Jurkat, Clone E6-1 (cell line): ENCODE results near the gene ANKRD44.
"Not testable (repeated sequence)": the region's sequence is repeated elsewhere in the genome, so short reads cannot be mapped to it uniquely, and the experiment has no call there.

Experiments
- DNase-seq: peaks from one replicate; pipeline ENCODE4 v3.0.0-alpha.2; 2011; ENCODE audit warnings: low read depth, low spot score
- H3K4me3 ChIP-seq: 2 replicates; pipeline ENCODE4 v1.5.1; 2011; ENCODE audit warnings: mild to moderate bottlenecking, low read length, control low read depth, moderate library complexity

ANKRD44 gene

DNA sequence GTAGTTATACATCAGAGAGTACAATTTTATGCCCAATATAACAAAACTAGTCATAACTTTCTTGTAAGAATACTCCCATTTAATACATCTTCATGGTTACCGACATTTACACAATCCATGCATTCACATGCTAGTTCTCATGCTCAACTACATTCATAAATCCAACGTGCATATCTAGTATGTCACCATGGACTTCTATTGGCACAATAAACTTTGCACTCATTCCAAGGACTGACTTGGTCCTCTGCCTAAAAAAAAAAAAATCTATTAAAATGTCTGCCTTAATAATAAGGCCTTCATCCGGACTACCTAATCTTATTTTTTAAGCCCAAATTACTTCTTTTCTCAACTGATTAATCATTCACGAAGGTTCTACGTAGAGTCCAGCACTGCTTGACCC, 276.3 kb downstream of the ANKRD44 start:
- no peak overlapping the region for H3K4me3 ChIP-seq
- DNase-seq: no peak

DNA sequence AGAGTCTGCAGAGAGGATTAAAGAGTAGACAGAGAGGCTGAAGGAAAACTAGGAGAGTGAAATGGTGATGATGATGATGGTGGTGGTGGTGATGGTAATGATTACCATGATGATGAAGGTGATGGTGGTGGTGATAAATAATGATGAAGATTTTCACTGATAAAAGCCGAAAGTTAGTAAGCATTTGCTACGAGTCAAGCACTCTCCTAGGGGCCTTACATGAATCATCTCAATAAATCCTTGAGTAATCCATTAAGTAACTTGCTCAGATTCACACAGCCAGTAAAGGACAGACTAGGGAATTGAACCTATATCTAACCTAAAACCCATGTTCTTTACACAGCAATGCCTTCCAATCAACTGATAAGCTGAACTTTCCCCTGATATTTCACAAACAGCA, 277.4 kb downstream of the ANKRD44 start:
- no peak for DNase-seq

GRCh38 chr2:197031803-197032202, 278.8 kb downstream of the ANKRD44 start:
- DNase-seq: peak; percentile 57
- H3K4me3 ChIP-seq: no peak overlapping the region

More for the DNA sequence above, 277.4 kb downstream of the ANKRD44 start:
- no peak overlapping the region for H3K4me3 ChIP-seq

GRCh38 chr2:197030090-197030489, 280.5 kb downstream of the ANKRD44 start:
- no peak overlapping the region for H3K4me3 ChIP-seq
- DNase-seq: no peak

DNA sequence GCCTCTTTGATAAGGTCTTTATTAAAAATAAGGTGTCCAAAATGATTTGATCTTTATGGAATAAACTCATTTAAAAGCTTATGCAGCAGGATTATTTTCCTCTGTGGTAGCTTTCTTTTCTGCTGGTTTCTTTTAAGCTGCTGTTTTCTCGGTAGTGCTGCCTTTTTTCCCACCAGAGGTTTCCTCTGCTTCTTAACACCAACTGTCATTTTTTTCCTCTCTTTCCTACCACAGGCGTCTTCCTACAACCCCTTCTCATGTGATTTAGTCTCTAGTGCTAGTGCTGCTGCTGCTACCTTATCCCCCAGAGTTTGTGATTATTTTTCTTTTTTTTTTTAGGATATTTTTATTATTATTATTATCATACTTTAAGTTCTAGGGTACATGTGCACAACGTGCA, 281.9 kb downstream of the ANKRD44 start:
- H3K4me3 ChIP-seq: peak overlapping the region; percentile 15; the same call in 1 of the 2 replicates
- peak; percentile 77 for DNase-seq

GRCh38 chr2:197028230-197028629, 282.4 kb downstream of the ANKRD44 start:
- no peak for DNase-seq
- no peak overlapping the region for H3K4me3 ChIP-seq

DNA sequence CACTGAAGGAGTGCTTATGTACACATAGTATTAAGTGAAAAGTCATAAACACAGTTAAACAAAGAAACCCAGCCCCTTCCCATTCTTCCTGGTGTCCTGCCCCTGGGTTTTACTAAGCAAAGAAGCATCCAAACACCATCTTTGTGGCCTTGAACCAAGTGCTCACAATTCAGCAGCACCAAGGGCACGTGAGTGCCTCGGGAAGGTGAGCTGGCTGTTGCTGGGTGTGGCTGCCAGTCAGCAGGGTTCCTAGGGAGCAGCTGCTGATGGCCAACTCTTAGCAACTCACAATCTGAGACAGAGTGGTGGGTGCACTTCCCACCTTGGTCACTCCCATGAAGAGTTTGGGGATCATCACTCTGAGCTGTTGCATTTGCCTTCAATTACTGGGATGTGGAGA, 286.4 kb downstream of the ANKRD44 start:
- no peak for DNase-seq
- no peak overlapping the region for H3K4me3 ChIP-seq

GRCh38 chr2:197020921-197021320, 289.7 kb downstream of the ANKRD44 start:
- DNase-seq, H3K4me3 ChIP-seq: not testable (repeated sequence)

DNA sequence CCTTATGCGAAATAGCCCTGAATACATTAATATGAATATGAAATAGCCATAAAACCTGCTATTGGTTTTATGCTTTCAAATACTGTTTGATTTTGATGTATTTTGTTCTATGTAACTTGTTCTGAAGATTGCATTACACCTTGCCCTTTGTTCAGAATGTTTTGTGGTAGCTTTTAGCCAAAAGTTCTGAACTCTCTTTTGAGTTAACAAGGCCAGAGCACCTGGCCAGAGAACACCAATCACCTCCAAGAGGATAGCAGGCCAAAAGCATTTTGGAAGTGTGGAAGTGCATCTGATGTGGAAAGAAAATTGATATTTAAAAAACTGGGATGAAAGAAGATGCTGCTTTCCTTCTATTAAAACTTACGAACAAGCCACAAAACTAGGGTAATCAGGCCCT, 297.5 kb downstream of the ANKRD44 start:
- no peak for DNase-seq
- no peak overlapping the region for H3K4me3 ChIP-seq

DNA sequence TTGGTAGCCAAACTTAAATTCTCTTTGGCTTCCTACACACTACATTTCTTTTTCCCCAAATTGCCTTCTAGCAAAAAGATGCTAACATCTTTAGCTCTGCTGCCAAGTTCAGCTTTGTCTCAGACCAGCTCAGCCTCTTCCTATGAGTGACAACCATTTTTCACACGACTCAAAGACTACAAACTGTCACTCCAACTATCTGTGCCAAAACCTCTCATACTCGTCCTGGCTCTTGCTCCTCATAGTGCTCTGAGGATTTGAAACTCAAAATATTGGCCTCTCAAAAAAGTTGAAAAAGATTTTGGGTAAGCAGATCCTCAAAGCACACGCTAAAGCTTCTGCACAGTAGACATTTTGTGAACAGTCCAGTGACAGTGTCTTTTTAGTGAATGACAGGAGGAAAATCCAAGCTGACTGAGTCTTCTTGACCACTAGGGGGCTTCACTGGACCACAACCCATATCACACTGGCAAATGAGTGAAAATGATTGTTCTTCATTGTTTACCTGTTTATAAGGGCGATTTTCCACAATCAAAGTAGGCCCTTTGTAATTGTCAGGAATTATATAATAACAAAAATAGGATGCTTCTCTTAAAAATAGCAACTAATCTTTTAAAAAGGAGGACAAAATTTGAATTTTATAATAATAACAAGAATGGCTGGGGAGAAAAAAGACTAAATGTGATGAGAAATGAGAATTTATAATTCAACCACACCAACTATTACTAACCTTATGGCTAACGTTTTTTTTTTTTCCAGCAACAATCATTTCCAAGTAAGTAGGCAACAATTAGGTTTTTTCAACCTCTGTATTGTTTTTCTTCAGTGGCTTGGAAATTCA, 298.6 kb downstream of the ANKRD44 start:
- DNase-seq: peak; percentile 70
- H3K4me3 ChIP-seq: no peak overlapping the region

GRCh38 chr2:197011021-197011417, 299.6 kb downstream of the ANKRD44 start:
- H3K4me3 ChIP-seq: no peak overlapping the region
- DNase-seq: no peak

- no peak overlapping the region for H3K4me3 ChIP-seq
- no peak for DNase-seq
Observed at GRCh38 chr2:197010200-197011020, 300.2 kb downstream of the ANKRD44 start.

DNA sequence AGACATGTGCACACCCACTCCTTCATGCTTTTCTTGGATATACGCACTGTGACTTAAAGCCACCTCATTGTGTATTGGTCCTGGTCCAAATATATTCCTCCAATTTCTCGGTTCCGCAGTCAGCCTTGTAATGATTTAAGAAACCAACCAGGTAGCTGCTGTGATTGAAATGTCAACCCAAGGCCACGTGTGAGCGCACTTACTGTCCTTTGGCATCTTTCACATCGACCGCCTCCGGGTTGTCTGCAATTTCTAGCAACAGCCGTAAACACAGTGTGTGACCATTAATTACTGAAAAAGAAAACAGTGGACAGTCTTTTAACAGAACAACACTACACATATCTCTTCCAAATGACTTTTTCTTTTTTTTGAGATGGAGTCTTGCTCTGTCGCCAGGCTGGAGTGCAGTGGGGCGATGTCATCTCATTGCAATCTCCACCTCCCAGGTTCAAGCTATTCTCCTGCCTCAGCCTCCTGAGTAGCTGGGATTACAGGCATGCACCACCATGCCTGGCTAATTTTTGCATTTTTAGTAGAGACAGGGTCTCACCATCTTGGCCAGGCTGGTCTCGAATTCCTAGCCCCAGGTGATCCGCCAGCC, 301.7 kb downstream of the ANKRD44 start:
- not testable (repeated sequence) for H3K4me3 ChIP-seq, DNase-seq

- no peak for DNase-seq
- no peak overlapping the region for H3K4me3 ChIP-seq
Observed at GRCh38 chr2:197007716-197008628, 302.6 kb downstream of the ANKRD44 start.

DNA sequence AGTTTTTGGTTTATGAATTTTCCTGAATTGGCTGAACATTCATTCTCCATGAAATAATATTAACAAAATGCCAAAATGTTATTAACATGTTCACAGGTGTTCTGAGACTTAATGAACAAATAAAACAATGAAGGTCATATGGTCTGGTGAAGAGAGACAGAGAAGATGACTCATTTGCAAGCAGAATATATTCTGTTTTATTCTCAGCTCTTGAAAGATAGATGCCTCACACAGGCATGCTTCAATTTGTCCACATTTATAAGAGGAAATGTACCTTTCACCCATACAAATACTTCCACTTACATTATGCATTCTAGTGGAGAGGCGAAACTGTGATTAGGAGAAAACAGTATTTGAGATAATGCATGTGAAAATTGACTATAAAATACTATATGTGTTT, 308.7 kb downstream of the ANKRD44 start:
- H3K4me3 ChIP-seq: no peak overlapping the region
- no peak for DNase-seq

DNA sequence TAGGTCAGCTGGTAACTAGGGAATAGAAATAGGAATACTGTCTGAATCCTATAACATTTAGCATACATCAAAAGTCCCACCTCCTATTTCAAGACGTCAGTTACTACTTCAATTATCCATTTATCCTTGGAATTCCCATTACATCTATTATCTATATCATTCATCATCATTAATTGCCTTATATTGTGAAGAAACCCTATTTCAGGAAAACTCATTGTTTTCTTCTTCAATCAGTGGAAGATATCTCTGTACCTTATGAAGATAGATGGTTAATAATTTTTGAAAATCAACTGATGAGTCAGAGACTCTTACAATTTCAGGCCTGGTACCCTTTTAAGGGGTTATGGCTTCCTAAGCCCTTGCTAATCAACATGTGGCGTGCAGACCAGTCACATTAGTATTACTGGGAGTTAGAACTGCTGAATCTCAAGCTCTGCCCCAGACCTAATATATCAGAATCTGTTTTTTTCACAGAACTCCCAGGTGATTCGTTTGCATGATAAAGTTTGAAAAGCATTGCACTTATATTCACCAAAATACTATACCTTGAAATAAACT, 314.7 kb downstream of the ANKRD44 start:
- no peak overlapping the region for H3K4me3 ChIP-seq
- DNase-seq: no peak

DNA sequence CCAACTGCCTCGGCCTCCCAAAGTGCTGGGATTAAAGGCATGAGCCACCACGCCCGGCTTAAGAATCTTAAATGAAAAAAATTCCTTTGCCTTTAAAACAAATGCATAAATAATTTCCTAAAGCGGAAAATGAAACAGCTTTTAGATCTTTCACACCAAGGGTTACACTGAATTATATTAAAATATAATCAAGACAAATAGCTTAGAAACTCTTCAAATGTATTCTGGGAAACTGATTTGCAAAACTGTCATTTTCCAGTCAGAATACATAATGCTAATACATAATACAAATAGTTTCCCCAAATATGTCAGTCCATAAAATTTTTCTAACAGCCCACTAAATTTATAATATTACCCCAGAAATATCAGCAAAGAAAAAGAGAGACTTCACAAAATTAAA, 315.8 kb downstream of the ANKRD44 start:
- DNase-seq: no peak
- H3K4me3 ChIP-seq: no peak overlapping the region

GRCh38 chr2:196993617-196994016, 317.0 kb downstream of the ANKRD44 start:
- no peak overlapping the region for H3K4me3 ChIP-seq
- no peak for DNase-seq

DNA sequence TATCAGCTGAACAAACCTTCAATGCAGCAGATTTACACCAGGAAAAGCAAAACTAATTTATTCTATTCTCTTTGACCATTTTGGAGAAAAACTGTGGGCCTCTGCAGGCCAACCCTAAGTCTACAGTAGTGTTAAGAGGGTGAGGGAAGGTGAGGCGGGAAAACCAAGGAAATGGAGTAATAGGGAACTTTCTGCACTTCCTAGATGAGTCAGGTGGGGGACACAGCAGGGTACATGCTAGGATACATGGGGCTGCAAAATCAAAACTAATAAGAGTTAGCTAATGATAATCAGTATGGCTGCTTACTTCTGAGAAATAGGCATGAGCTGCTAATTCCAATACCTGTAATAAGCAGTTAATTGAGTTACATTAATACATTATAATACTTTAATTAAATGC, 318.1 kb downstream of the ANKRD44 start:
- H3K4me3 ChIP-seq: no peak overlapping the region
- no peak for DNase-seq
